ENCODE results near the gene WNT3A. TPM values are rescaled to one million over a fixed set of nuclear protein-coding genes. Genes with fewer than 3 reads are reported as not detected.

Gene WNT3A
- polyA plus RNA-seq, 3 donors: 0.08 to 0.17 (median 0.14) TPM

DNA sequence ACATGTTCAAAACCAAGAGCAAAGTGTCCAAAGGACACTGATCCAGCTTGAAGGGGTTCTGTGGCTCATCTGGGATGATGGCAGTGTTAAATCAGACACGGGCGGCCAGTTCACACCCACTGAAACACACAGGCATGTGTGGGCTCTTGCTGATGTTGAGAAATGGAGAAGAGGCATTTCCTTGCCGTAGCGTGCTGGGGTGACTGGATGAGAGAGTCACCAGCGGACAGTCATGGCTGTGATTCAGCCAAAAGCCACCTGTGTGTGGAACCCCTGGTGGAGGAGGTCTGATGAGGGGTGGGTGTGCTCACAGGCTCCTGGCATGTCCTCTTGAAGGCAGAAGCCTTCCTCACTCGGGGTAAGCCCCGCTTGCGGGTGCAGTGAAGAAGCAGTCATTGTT, 89.1 kb downstream of the WNT3A start:
- DNase-seq (ENCODE audit: low read depth in 3 of 3, low spot score in 2 of 3): no peak

DNA sequence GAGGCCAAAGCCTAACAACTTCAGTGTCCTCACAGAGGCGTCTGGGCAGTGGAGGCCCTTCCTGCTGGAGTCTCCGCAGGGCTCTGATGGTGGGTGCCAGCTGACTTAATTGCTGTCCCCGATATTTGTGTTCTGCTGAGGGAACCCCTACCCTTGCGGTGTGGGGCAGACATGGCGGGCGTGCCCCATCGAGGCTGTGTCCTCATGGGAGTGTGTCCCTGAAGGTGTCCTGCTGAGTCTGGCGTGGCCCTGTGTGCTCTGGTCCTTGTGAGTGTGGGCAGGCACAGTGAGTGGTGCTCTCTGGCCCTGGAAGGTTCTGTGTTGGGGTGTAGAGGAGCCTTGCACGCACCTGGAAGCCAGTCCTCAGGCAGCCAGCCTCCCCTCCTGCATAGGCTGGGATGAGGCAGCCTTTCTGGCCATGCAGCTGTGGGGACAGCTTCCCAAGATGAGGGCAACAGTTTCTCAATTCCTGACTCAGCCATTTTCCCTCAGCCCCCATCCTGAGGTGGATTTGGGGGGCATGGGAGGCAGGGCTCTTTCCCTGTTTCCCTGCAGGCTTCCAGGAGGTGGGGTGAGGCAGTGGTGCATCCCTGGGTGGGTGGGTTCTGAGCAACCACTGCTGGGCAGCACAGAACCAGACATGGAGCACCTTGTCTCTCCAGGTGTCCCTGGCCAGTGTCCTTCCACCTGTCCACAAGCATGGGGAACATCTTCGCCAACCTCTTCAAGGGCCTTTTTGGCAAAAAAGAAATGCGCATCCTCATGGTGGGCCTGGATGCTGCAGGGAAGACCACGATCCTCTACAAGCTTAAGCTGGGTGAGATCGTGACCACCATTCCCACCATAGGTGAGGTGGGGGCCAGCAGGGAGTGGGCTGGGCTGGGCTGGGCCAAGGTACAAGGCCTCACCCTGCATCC, 89.9 kb downstream of the WNT3A start:
- DNase-seq (ENCODE audit: low read depth in 3 of 3, low spot score in 2 of 3): no peak

DNA sequence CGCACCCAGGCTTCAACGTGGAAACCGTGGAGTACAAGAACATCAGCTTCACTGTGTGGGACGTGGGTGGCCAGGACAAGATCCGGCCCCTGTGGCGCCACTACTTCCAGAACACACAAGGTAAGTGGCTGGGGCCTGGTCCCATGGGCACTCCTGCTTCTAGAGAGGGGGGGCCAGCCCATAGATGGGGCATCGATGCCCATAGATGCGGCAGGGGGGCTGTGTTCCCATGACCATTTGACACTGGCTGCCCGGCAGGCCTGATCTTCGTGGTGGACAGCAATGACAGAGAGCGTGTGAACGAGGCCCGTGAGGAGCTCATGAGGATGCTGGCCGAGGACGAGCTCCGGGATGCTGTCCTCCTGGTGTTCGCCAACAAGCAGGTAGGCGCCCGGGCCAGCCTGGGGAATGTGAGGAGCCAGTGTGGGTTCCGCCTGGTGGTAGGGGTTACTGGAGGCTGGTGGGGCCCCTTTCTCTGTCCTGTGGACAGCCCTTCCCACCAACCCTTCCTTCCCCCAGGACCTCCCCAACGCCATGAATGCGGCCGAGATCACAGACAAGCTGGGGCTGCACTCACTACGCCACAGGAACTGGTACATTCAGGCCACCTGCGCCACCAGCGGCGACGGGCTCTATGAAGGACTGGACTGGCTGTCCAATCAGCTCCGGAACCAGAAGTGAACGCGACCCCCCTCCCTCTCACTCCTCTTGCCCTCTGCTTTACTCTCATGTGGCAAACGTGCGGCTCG, 90.7 kb downstream of the WNT3A start:
- no peak for DNase-seq (ENCODE audit: low read depth in 3 of 3, low spot score in 2 of 3)

DNA sequence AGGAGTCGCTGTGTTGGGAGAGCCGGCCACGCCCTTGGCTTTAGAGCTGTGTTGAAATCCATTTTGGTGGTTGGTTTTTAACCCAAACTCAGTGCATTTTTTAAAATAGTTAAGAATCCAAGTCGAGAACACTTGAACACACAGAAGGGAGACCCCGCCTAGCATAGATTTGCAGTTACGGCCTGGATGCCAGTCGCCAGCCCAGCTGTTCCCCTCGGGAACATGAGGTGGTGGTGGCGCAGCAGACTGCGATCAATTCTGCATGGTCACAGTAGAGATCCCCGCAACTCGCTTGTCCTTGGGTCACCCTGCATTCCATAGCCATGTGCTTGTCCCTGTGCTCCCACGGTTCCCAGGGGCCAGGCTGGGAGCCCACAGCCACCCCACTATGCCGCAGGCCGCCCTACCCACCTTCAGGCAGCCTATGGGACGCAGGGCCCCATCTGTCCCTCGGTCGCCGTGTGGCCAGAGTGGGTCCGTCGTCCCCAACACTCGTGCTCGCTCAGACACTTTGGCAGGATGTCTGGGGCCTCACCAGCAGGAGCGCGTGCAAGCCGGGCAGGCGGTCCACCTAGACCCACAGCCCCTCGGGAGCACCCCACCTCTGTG, 91.6 kb downstream of the WNT3A start:
- DNase-seq (ENCODE audit: low read depth in 3 of 3, low spot score in 2 of 3): no peak

DNA sequence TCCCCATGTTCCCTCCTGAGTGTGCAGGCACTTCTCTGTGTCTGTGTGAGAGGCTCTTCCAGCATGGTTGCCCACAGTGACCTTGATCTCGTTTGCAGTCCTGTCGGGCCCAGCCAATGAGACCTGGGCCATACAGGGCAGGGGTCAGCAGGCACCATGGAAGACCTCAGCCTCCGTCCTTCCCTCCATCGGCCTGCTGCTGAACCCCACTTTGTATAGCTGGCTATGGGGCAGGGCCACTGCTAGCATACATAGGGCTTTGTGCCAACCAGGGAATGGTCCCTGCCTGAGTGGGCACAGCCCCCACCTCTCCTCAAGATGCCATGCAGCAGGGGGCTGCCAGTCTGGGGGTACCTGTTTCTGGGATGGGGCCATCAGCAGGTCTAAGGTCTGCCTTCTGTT, 92.5 kb downstream of the WNT3A start:
- DNase-seq (ENCODE audit: low read depth in 3 of 3, low spot score in 2 of 3): no peak

DNA sequence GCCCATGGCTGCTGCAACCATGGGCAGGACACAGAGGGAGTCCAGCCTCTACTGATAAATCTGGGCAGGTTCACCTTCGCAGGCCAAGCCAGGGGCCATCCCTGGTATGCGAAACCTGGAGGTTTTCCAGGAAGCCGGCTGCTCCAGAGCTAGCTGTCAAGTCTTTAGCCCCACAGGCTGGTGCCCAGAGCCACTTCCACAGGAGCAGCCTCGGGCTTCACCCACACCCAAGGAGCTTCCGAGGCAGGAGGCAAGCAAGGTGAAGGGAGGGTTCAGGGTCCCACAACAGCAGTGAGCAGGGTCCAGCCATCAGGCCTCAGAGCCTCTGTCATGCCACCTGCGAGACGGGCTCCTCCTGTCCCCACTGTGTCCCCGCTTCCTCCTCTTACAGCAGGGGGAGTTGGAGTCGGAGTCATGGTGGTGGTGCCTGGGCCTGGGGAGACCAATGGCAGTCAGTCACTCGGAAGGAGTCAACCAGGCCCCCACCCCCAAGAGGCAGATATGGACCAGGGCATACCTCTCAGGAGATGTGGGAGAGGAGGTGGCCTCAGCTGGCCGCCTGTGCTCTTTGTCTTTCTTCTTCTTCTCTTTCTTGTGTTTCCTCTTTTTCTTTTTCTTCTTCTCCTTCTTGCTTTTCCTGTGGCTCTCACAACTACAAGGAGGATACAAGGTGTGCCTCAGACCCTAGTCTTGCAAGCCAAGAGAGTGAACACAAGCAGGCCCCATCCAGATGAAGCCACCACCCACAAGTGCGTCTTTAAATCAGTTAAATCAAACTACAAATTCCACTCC, 94.2 kb downstream of the WNT3A start:
- no peak for DNase-seq (ENCODE audit: low read depth in 3 of 3, low spot score in 2 of 3)

DNA sequence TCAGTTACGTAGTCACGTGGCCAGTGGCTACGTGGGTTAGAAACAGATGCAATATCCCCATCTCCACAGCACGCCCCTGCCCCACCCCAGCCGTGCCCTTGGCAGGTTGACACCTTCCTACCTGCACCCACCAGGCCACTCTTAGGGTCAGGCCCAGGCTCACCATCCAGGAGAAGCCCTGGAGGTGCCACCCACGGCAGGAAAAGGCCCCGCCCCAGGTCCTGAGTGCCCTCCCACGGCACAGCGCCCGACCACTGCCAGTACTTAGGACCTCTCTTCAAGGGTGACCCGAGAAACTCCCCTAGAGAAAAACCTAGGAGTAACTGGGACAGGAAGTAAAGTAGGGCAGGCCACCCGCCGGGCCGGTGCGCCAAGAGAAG, 94.8 kb downstream of the WNT3A start:
- DNase-seq (ENCODE audit: low read depth in 3 of 3, low spot score in 2 of 3): no peak

DNA sequence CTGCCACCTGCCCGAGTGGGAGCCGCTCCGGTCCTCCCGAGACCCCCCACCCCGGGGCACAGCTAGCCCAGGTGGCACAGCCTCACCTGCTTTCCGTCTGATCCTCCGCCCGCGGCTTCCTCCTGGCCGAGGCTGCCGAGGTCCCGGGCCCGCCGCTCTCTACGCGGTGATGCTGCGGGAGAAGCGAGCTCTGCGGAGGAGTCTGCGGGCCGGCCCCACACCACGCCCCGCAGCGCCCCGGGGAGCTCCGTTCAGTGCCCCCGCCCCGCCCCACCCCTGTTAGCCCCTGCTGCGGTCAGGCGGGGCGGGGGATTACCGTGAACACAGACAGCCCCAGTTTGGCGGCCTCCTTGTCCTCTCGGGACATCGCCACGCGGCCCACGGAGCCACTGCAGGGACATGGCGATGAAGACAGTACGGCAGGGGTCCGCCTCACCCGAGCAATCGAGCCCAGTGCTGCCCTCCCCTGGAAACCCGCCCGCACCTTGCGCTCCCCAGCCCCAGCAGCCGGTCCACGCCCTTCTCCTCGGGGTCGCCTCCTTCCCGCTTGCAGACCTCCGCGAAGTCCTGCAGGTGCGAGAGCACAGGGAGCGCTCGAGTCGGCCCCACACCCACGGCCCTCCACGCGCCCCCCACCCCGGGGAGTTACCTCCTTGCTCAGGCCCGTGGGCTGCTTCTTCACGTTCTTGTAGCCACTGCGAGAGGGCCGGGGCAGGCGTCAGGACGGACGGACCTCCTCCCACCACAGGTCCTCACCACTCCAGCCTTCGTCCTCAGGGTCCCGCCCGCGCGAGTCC, 95.4 kb downstream of the WNT3A start:
- no peak for DNase-seq (ENCODE audit: low read depth in 3 of 3, low spot score in 2 of 3)

DNA sequence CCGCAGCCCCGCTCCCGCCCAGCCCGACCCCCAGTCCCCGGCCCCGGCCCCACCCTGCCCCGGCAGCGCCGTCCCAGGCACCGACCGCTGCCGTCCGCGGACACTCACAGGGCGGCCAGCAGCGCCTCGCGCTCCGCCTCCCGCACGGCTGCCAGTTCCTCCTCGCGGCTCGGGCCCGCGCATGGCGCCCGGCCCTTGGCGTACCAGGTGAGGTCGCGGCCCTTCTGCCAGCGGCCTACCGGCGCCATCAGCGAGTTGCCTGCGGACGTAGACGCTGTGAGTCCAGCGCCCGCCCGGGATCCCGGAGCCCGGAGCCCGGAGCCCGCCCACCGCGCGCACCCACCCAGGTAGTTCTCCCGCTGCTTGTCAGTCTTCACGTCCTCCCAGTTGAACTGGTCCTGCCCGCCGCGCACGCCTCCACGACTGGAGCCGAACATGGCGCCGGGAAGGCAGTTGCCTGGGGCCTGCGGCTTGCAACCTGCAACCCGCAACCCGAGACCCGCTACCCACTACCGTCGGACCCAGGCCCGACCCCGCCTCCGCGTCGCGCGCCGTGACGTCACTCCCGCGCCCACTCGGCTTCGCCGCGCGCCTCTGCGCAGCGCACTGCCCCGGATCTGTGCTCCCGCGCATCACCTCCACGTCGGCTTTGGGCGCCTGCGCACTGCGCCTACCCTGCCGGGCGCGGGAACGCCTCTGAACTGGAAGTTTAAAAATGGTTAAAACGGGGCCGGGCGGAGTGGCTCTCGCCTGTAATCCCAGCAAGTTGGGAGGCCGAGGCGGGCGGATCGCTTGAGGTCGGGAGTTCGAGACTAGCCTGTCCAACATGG, 96.2 kb downstream of the WNT3A start, which contains the start of gene C1orf35:
C1orf35 (minus strand) TSS at position 535 of the 830 bp plus-strand sequence; CDS start at position 437, 98 bp downstream.
- peak; percentile 86 to 89 (median 89) for DNase-seq (ENCODE audit: low read depth in 3 of 3, low spot score in 2 of 3)

DNA sequence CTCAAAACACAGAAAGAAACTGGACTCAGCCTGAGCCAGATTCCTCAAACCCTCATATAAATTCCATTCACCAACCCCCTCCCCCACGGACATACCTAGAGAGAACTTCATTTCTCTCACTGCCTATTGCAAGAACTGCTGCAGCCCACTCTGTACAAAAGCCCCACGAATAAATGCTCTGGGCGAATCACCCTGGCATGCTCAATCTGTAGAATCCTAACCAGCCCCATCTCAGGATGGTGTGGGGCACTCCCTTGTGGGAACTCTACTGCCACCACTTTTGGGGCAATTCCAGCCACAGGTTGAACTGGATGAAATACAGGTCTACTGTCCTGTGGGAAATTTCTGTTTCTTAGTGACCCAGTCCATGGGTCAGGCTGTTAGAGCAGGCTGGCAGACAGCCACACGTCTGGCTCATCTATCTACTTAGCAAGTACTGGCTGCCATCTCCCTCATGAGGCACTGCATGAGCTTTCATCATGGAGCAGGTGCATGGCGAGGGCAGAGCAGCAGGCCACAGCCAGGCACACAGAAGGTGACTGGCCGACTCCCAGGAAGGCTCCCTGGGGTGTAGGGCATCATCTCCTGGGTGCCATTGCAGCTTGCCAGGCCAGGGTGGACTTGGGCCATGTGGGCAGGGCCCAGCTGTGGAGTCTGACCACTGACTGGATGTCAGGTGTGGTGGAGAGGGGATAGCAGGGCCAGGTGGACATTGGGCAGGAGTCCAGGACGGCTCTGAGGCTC, 97.9 kb downstream of the WNT3A start:
- DNase-seq (ENCODE audit: low read depth in 3 of 3, low spot score in 2 of 3): no peak

DNA sequence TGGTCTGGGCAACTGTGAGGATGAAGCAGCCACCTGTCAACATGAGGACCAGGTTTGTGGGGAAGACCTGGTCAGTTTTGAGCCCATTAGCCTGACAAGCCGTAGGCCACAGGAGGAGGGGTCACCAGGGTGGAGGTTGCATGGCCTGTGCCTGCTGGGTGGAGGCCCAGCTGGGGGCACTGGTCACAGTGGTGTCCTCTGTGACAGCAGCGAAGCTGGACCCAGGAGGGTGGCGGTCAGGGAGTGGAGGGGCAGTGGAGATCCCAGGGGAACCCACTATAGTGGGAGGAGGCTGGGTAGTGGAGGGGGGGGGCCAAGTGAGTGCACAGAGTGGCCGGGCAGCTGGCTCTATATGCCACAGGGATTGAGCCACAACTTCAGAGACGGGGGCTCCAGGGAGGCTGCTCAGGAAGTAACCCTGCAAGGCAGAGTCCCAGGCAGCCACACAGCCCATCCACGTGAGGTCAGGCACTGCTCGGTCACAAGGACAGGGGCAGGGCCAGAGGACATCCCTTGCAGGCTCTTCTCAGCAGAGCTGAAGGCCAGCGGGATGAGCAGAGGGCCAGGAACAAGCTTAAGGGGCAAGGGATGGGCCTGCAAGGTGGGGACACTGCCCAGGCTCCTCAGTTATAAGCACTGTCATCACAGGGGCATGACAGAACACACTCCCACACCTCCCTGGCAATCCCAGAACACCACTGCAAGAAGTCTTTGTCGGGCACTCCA, 98.6 kb downstream of the WNT3A start:
- DNase-seq (ENCODE audit: low read depth in 3 of 3, low spot score in 2 of 3): no peak

DNA sequence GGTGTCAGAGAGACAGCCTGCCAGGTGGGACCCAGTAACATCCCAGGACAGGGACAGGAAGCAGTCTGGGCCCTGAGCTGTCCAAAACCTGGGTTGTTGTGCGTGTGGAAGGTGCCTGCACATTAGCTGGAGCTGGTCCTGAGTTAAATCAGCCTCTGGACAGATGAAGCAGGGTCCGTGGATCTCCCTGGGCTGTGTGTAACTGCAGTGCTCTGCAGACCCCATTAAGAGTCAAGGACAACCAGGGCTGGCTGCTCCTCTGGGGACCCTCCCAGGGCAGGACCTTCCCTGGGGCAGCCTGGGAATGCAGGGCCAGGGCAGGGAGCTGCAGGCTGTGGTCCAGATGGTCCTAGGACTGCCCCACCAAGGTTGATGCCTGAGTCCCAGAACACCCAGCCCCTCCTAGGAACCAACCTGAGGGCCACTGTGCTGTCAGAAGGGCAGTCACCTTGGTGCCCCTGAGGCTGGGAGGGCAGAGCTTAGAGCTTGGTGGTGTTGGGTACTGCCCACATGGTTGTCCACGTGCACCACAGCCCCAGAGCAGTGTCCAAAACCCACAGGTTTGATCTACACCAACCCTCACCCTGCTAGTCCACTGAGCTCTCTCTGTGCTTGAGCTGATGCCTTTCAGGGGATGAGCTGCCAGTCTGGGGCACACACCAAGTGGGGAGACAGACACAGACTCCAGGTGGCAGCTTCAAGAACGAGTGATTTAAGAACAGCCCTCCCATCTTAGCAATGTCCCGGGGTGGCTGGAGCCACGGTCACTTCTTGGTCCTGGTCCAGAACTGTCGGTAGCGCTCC, 99.4 kb downstream of the WNT3A start:
- DNase-seq (ENCODE audit: low read depth in 3 of 3, low spot score in 2 of 3): no peak

DNA sequence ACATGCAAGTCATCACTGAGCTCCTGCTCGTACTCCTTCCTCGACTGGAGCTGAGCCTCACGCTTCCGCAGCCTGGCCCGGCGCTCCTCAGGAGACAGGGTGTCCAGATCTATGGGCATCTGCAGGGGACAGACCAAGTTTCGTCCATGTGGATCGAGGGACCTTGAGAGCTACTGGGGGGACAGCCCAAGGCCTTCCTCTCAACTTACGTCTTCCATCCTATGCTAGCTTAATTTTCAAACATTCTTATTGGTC, 99.9 kb downstream of the WNT3A start:
- DNase-seq (ENCODE audit: low read depth in 3 of 3, low spot score in 2 of 3): no peak

DNA sequence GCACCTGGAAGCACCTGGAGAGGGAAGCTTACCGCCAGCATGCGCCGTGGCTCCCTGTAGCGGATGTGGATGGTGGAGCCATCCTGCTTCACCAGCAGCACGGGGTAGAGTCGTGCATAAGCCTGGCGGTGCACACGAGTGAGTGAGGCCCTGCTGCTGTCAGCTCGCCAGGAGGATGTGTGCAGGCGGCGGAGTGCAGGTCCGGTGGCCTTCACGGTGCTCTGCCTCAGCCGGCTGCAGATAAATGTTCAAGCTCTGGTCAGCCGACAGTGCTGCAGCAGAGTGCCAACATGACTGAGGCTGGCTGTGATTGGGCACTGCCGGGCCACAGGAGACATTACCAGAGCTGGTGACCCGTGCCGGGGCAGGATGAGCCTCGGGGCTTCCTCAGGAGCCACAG, 100.8 kb downstream of the WNT3A start:
- DNase-seq (ENCODE audit: low read depth in 3 of 3, low spot score in 2 of 3): no peak

DNA sequence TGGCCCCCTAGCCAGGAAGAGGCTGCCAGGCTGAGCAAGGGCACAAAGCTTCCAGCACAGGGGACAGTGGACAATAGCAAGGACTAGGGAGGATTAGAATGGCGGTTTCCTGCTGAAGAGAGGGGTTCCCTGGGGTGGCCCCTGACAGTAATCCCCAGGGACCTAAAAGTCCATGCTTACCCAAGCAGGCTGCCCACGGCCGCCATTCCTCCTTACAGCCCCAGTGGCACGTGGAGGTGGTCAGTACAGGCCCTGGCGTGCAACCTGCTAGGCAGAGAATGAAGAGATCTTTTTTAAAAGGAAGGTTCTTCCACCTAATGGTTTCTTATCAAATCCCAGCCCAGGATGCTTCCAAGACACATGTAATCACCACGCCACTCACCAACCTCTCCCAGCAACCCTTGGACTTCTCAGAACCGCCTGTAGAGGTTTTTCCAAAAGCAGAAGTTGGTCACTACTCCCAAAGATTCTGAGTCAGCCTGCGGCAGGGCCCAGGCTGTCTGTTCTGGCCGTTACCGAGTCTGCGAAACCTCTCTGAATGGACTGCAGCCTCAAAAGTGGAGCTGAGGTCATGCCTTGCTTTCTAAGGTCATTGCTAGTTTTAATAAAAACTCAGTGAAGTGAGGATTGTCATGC, 101.4 kb downstream of the WNT3A start:
- no peak for DNase-seq (ENCODE audit: low read depth in 3 of 3, low spot score in 2 of 3)

DNA sequence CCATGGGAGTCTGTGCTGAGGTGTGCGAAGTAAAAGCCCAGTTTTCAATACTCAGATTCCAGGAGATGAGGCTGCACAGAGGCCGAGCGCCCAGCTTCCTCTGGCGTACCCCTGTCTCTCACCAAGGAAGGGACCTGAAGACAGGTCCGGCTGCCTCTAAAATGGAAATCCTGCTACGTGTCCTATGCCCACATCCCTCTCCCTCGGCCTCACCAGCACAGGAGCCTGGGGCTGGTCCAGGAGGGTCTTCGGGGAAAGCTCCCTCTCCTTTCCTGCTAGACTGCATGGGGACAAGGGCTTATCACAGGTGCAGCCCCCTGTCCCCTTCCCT, 101.9 kb downstream of the WNT3A start:
- DNase-seq (ENCODE audit: low read depth in 3 of 3, low spot score in 2 of 3): no peak
